CD4-positive, alpha-beta T cell treated with Interleukin-21 for 1 hour (primary cell): ENCODE data around the gene AIFM1.
A peak's percentile ranks its signal among the peaks of the same experiment; 100 is the strongest.

Experiments used
- DNase-seq: peaks from one replicate; pipeline ENCODE4 v3.0.0-alpha.2; 2020

The AIFM1 gene

GRCh38 chrX:130165703-130166502 lies at the start of gene AIFM1:
TSS of gene AIFM1 (minus strand) at chrX:130165841. CDS start at chrX:130165656, 185 bp downstream.
- peak; percentile 92 for DNase-seq

- peak; percentile 1 for DNase-seq
Observed at GRCh38 chrX:130213376-130213775, 47.7 kb upstream of the AIFM1 start.

DNA sequence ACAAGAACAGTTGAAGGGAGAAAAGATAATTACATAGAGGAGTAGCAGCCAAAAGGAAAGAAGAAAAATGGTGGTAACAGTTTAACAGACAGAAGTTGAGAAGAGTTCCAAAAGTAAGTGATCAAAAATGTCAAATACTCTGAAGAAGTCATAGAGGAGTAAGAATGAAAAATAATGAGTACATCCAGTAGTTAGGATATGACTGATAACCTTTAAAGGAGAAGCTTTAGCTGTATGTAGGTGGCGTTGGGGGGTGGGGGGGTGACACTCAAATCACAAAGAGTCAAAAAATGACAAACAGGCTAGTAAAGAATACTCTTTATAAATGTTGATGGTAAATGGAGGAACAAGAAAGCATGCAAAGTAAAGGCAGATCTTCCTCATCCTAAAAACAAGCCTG lies 46.7 kb upstream of the AIFM1 start:
- DNase-seq: no peak

DNA sequence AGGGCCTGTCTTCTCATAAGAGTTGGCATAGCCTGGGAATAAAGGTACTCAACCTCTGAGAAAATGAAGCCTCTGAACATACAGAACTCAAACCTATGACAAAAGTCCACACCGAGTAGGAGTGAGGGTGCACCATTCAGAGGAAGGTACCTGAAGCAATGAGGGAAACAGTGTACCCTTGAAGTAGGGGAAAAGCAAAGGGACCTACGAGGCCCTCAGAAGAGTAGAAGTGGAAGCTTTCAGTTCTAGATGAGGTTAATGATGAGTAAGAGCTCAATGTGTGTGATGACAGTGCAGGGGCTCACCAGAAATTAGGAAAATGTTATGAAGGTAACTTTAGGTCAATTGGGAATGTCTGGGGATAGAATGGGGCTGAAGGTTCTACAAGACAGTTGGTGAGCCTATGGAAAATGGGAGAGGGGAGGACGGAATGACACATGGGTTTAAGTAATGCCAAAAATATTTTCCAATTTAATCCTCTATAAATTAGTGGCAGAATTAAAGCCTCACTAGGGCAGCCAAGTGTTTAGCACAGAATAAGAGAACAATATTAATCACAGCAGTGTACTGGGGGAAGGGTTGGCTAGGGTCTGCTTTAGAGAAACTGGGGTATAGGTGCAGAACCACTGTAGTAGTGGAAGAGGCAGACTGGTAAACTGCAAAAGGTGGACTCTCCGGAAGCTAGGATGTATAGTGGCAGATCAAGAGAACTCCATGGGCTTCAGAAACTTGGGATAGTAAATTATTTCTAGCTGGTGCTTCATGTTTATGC lies 46.0 kb upstream of the AIFM1 start:
- DNase-seq: no peak

DNA sequence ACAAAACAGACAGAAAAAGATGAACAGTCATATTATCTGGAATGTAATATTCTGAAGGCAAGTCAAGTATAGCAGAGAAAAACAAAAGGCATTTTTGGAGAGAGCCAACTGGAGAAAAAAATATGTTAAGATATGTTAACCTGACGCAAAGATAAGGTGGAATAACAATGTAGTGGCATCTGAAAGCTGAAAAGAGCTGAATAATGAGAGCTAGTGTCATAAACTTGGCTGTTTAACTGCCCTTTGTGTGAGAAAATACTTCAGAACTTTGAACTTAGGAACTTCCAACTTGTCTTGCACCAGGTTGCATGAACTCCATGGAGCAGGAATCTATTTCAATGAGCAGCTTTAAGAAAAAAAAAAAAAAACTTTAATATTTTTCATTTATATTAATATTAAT lies 39.0 kb upstream of the AIFM1 start:
- DNase-seq: no peak

DNA sequence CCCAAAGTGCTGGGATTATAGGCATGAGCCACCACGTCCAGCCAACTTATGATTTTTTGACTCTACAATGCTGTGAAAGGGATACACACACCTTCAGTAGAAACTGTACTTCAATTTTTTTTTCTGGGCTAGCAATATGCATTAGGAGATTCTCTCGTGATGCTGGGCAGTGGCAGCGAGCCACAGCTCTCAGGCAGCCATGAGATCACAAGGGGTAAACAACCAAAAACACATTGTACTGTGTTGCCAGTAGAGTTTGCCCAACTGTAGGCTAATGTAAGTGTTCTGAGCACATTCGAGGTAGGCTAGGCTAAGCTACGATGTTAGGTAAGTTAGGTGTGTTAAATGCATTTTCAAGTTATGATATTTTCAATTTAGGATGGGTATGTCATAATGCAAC lies 31.8 kb upstream of the AIFM1 start:
- DNase-seq: no peak

DNA sequence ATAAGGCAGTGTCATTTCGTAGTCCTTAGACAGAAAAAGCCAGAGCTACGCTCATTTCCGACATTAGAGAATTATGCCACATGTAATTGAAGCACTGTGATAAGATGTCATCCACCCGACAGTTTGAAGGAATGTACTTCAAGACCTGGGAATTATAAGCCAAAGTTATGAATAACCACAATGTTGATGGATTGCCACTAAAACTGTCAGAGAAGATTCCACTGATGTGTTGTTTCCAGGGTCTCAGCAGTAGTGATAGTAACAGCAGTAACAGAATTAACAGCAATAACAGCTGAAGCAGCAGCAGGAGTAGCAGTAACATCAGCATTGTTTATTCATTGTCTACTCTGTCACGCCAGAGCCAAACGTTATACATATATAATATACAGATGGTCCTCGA lies 30.8 kb upstream of the AIFM1 start:
- DNase-seq: no peak

DNA sequence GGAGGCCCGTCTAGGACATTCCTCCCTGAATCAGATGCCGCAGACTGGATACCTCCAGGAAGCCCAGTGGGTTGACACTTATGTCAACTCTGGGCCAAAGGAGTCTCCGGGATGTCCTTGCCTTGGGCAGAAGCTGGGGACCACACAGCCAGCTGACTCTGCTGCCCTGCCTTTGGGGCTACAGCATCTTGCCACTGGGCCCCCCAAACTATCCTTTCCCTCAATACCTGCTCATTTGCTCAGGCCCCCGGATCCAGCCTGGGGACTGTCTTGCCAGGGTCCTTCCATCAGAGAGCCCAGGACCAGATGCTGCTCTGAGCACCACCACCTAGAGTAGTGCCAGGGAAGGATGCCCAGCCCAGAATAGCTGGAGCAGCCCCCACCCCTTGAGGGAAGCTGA lies 25.2 kb upstream of the AIFM1 start:
- DNase-seq: no peak

GRCh38 chrX:130186651-130187050 lies 21.0 kb upstream of the AIFM1 start:
- no peak for DNase-seq

GRCh38 chrX:130184857-130185256 lies 19.2 kb upstream of the AIFM1 start:
- DNase-seq: no peak

GRCh38 chrX:130184168-130184567 lies 18.5 kb upstream of the AIFM1 start:
- DNase-seq: no peak

DNA sequence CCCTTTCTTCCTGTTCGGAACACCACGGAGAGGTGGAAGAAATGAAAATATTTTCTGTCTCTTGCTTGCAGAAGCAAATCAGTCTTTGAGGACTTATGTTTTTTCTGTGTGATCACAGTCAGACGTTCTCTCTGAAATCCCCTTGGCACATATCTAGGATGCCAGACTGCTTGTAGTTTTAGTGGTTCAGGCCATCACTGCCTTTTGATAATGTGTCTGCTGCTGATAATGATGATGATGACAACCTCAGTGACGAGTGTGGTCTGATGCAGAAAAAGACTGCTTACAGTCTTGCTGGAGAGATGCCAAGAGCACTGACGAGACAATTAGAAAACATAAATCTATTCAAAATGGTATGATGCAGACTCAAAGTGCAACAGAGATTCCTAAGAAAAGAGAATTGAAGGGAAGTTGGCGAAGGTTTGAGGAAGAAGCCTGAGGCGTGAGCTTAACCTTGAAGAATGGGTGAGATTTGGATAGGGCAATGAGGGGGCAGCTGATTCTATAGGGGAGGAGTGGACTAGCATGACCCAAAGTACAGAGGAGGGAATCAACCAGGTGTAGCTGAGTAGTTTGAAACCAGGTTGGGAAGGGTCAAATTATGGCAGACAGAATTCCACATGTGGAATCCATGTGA lies 14.1 kb upstream of the AIFM1 start:
- DNase-seq: no peak

DNA sequence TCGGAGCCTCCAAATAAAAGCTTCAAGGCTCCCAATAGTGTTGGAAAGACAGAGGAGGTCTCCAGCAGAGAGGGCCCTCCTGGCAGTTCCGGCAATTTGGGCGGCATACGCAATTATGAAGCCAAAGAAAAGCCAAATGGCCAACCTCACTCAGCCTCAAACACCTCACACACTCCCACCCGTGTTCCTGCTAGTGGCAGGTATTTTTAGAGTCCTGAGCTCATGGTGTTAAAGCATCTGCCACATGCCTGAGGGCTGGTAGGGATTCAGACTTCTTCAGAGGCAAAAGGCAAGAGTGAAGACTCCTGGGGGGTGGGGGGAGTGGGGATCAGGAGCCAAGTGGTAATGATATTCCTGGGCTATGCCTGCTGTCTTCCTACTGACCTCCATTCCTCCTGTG lies 13.5 kb upstream of the AIFM1 start:
- DNase-seq: no peak

GRCh38 chrX:130176942-130177341 lies 11.3 kb upstream of the AIFM1 start:
- no peak for DNase-seq

- DNase-seq: no peak
Observed at GRCh38 chrX:130176354-130176776, 10.7 kb upstream of the AIFM1 start.

GRCh38 chrX:130174937-130175336 lies 9.3 kb upstream of the AIFM1 start:
- no peak for DNase-seq

DNA sequence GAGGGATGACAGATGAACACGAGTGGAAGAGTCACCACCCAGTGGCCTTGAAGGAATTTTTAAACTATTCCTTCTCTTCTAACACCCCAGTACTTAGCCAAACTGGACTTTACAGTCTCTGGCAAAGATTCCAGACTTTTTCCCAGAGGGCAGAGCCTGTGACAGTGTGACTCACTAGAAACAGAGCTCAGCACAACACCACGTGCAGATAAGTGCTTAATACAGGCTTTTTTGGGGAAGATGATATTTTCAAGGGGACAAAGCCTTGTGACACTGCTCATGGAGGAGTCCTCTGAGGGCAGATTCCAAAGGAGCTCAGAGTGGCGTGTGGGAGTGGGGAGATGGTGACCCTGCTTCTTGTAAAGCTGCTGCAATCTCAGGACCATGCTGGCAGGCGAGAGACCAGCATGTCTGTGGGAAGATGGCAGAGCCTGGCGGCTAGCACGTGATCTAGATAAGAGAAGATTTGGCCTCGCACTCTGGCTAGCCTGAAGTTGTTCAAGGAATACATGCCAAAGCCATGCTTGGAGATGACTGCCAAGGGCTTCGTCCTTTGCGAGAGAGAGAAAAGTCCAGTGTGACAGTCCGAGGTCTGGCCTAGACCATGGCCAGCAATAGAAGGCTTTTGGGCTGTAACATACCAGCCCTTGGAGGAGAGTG lies 8.5 kb upstream of the AIFM1 start:
- DNase-seq: no peak

DNA sequence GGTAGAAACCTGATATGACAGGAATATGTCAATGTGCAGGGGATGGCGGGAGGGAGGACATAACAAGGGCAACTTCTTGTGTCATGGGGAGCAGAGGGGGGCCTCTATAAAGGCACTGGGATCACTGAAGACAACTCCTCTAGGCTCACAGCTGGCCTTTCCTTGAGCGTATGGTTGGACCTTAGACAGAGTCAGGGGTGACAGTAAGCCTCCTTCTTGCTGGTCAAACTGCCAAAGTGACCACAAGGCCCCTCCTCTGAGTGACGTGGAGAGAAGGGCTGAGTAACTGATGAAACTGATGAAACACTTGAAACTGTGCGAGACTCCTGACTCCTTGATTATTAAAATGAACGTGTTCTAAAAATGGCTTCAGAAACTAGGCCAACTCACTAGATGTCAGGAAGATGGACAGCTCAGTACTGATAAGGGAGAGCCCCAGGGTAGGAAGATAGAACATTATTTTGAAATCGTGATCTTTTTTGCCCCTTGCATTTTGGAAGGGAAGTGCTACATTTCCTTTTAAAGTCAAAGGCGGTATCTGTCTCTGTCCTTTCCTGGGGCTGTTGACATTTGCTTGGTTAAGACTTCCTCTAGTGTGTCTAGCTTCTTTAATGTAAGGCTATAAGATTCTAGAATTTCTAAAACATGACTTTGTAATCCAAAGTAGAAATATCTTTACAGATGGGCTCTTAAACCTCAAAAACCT lies 7.7 kb upstream of the AIFM1 start:
- no peak for DNase-seq

GRCh38 chrX:130172127-130172845 lies 6.6 kb upstream of the AIFM1 start:
- DNase-seq: no peak

GRCh38 chrX:130171446-130172126 lies 5.9 kb upstream of the AIFM1 start, which contains the start of gene RAB33A:
TSS of gene RAB33A (plus strand) at chrX:130171962. CDS start at chrX:130172063, 101 bp downstream.
- peak; percentile 53 for DNase-seq
